GM12878 (cell line): ENCODE data around the gene ARIH2. TPM values are rescaled to one million over a fixed set of nuclear protein-coding genes. Genes with fewer than 3 reads are reported as not detected.
A peak's percentile ranks its signal among the peaks of the same experiment; 100 is the strongest.

ENCODE experiments used
- ATAC-seq: fragments of 200-7000 bp; cut with Tn5 transposase; 3 replicates; pipeline ENCODE4 v1.9.1; 2020; ENCODE audit warnings: mild to moderate bottlenecking, moderate library complexity
- BruUV-seq: library from RNA; stranded (reverse); fragments of 400-500 nt; replicated peaks from 2 replicates; lab custom pipeline; 2021; lab: Mats Ljungman, UMichigan
- CTCF ChIA-PET: fragments of 300-600 bp; sonication (Branson Sonifier 250); formaldehyde crosslinking; extraction: SDS; loops from one replicate; lab custom pipeline; 2021; ENCODE audit warnings: inconsistent platforms; lab: Yijun Ruan, JAX
- POLR2A ChIA-PET: fragments of 350-600 bp; formaldehyde crosslinking; extraction: SDS; loops from one replicate; lab custom pipeline; 2021; ENCODE audit warnings: inconsistent platforms; lab: Charles Lee
- RAD21 ChIA-PET: fragments of 300-600 bp; sonication (Branson Sonifier 250); formaldehyde crosslinking; loops from one replicate; lab custom pipeline; 2023; ENCODE audit warnings: antibody characterized with exemption; ENCODE audit not compliant: unreplicated experiment; lab: Charles Lee
- SMC1A ChIA-PET: fragments of 300-600 bp; sonication (Branson Sonifier 250); formaldehyde crosslinking; loops from one replicate; lab custom pipeline; 2023; ENCODE audit not compliant: unreplicated experiment, uncharacterized antibody; lab: Charles Lee
- DNase-seq: peaks from one replicate; pipeline ENCODE4 v3.0.0-alpha.2; 2011; ENCODE audit warnings: low read depth, low spot score
- FAIRE-seq: peaks from 3 replicates; lab custom pipeline; 2011; peaks lifted over from hg19 to GRCh38; lab: Jason Lieb, UNC
- H2AFZ ChIP-seq: 2 replicates; pipeline ENCODE4 v1.6.0; 2011; ENCODE audit warnings: low read depth, low read length, control low read depth; ENCODE audit not compliant: control insufficient read depth
- H3K27ac ChIP-seq: 2 replicates; pipeline ENCODE4 v1.5.1; 2011; ENCODE audit warnings: control low read depth; ENCODE audit not compliant: control insufficient read depth, insufficient read depth
- H3K27me3 ChIP-seq, 2 experiments: replicated peaks in 1 of 2; 2 replicates each; pipeline versions ENCODE4 v1.6.0 to v1.6.1; 2011; ENCODE audit warnings: low read length in 1 of 2; ENCODE audit not compliant: control insufficient read depth in 2 of 2, insufficient read depth in 2 of 2
- H3K36me3 ChIP-seq, 2 experiments: 2 replicates each; pipeline ENCODE4 v1.5.1; 2011; ENCODE audit warnings: low read length in 1 of 2; ENCODE audit not compliant: control insufficient read depth in 2 of 2, insufficient read depth in 2 of 2
- H3K4me1 ChIP-seq: 2 replicates; pipeline ENCODE4 v1.6.1; 2011; ENCODE audit warnings: mild to moderate bottlenecking, low read length, moderate library complexity, mixed read lengths; ENCODE audit not compliant: control insufficient read depth, insufficient read depth
- H3K4me2 ChIP-seq: 2 replicates; pipeline ENCODE4 v1.6.0; 2011; ENCODE audit warnings: control low read depth; ENCODE audit not compliant: control insufficient read depth, insufficient read depth
- H3K4me3 ChIP-seq: fragments of 200-600 bp; sonication (generic); 2 replicates; pipeline ENCODE4 v1.5.1; 2016
- H3K79me2 ChIP-seq: 2 replicates; pipeline ENCODE4 v1.6.0; 2011; ENCODE audit warnings: low read length; ENCODE audit not compliant: control insufficient read depth, insufficient read depth
- H3K9ac ChIP-seq: 2 replicates; pipeline ENCODE4 v1.8.0; 2011; ENCODE audit warnings: low read length, control low read depth, mixed read lengths; ENCODE audit not compliant: control insufficient read depth, insufficient read depth
- H3K9me3 ChIP-seq: replicated peaks from 3 replicates; pipeline ENCODE4 v1.5.1; 2011; ENCODE audit warnings: mild to moderate bottlenecking, low read length; ENCODE audit not compliant: control insufficient read depth, insufficient read depth
- H4K20me1 ChIP-seq: 2 replicates; pipeline ENCODE4 v1.6.0; 2011; ENCODE audit not compliant: control insufficient read depth, insufficient read depth
- BHLHE40 ChIP-seq, 2 experiments: fragments of 450-650 bp in 1 of 2; IDR thresholded peaks; 2 replicates each; pipeline ENCODE4 v1.6.1; 2011 to 2017; ENCODE audit warnings: low read depth in 2 of 2, borderline replicate concordance in 1 of 2, improper control_type of control experiment in 1 of 2, low read length in 1 of 2, mild to moderate bottlenecking in 1 of 2
- CEBPB ChIP-seq, 2 experiments: fragments of 150-350 bp in 1 of 2; IDR thresholded peaks; 2 replicates each; pipeline ENCODE4 v1.6.1; 2012 to 2014; ENCODE audit warnings: low read depth in 2 of 2, low read length in 2 of 2, borderline replicate concordance in 1 of 2, inconsistent platforms in 1 of 2
- CEBPZ ChIP-seq: fragments of 150-350 bp; IDR thresholded peaks from 2 replicates; pipeline ENCODE4 v1.6.1; 2016; ENCODE audit warnings: low read depth, low read length
- HCFC1 ChIP-seq: fragments of 150-350 bp; IDR thresholded peaks from 2 replicates; pipeline ENCODE4 v1.6.1; 2014; ENCODE audit warnings: low read length
- IKZF2 ChIP-seq, 2 experiments: fragments of 450-650 bp; IDR thresholded peaks; 2 replicates each; pipeline ENCODE4 v1.6.1; 2017; ENCODE audit warnings: mild to moderate bottlenecking in 2 of 2, moderate library complexity in 2 of 2
- JUNB ChIP-seq: IDR thresholded peaks from 2 replicates; pipeline ENCODE4 v1.6.1; 2016; ENCODE audit warnings: antibody characterized with exemption, mild to moderate bottlenecking
- PBX3 ChIP-seq: IDR thresholded peaks from 2 replicates; pipeline ENCODE4 v1.6.1; 2011; ENCODE audit warnings: mild to moderate bottlenecking, low read depth, low read length, moderate library complexity; ENCODE audit not compliant: insufficient replicate concordance
- PKNOX1 ChIP-seq: fragments of 450-650 bp; IDR thresholded peaks from 2 replicates; pipeline ENCODE4 v1.6.1; 2016; ENCODE audit warnings: mild to moderate bottlenecking
- RAD51 ChIP-seq: fragments of 450-650 bp; IDR thresholded peaks from 2 replicates; pipeline ENCODE4 v1.6.1; 2016; ENCODE audit warnings: moderate library complexity, mild to moderate bottlenecking, inconsistent platforms
- RUNX3 ChIP-seq: IDR thresholded peaks from 2 replicates; pipeline ENCODE4 v1.6.1; 2012; ENCODE audit warnings: low read length, inconsistent platforms
- SKIL ChIP-seq: fragments of 450-650 bp; IDR thresholded peaks from 2 replicates; pipeline ENCODE4 v1.6.1; 2017; ENCODE audit warnings: mild to moderate bottlenecking, low read depth, inconsistent platforms; ENCODE audit not compliant: poor library complexity, severe bottlenecking
- TBL1XR1 ChIP-seq: IDR thresholded peaks from 2 replicates; pipeline ENCODE4 v1.6.1; 2012; ENCODE audit warnings: low read depth, low read length, improper control_type of control experiment
- TCF12 ChIP-seq: IDR thresholded peaks from 2 replicates; pipeline ENCODE4 v1.6.1; 2011; ENCODE audit warnings: low read depth, mild to moderate bottlenecking, low read length
- WGBS: methylation state at CpG from one replicate; pipeline ENCODE4 v1.1.6; 2016; ENCODE audit warnings: low lambda C conversion rate; ENCODE audit not compliant: insufficient replicate concordance, insufficient coverage; ENCODE audit errors: missing lambda C conversion rate; 5-methylcytosine and 5-hydroxymethylcytosine counted together
- in situ Hi-C: fragments of 300-500 bp; cut with MboI; formaldehyde crosslinking; loops from 9 replicates; pipeline ENCODE4 v1.14.3; 2018; ENCODE audit warnings: mixed read lengths
- intact Hi-C: fragments of 100-400 bp; cut with micrococcal nuclease; formaldehyde crosslinking; loops from one replicate; pipeline ENCODE4 v1.14.2; 2022; ENCODE audit not compliant: unreplicated experiment
- polyA plus RNA-seq, 11 experiments: library from polyadenylated mRNA; depleted of rRNA in 4 of 11; unstranded in 6 of 11; stranded (reverse) in 5 of 11; fragments of >200 nt; fragmentation: Nextera tagmentation in 4 of 11; fragmentation: Illumina TruSeq in 1 of 11; extraction: Ambion mirVana in 4 of 11; extraction: Trizol in 1 of 11; gene quantifications; 1 replicate in 1 of 11; 2 replicates in 10 of 11; pipeline versions ENCODE4 v1.2.1 to v1.2.3, GENCODE V29; 2011 to 2016; ENCODE audit warnings: inconsistent platforms in 2 of 11, missing spikeins in 2 of 11, low read depth in 1 of 11
- total RNA-seq, 4 experiments: library from RNA; depleted of rRNA in 3 of 4; stranded (reverse); fragments of >200 nt in 3 of 4; fragmentation: Illumina TruSeq in 1 of 4; extraction: Trizol in 1 of 4; gene quantifications; 2 replicates each; pipeline versions ENCODE4 v1.2.1 to v1.2.3, GENCODE V29; 2013 to 2021

ARIH2 gene
- total and polyA plus RNA-seq, 10 of the 15 experiments (the other 5 are each of a cell fraction or from before 2014, with no cell fraction given), result 18.7 to 74.7 (median 63.7) TPM

- ChIA-PET CTCF (interaction anchor here (0.7 to 4.0 kb wide), 9 partner anchors 9 to 488 kb away, joined by 3 to 18 read pairs (median 4); partner anchors contain the start of genes ARIH2, CCDC51, NCKIPSD and WDR6), SMC1A (interaction anchor here (1.0 to 5.3 kb wide), 8 partner anchors 9 to 109 kb away, joined by 3 to 23 read pairs (median 4); partner anchors contain the start of gene ARIH2), RAD21 (interaction anchor here (1.0 to 2.9 kb wide), 2 partner anchors 9 to 30 kb away, joined by 3 to 15 read pairs; partner anchors contain the start of gene ARIH2), POLR2A (interaction anchor here (0.6 to 1.5 kb wide), 7 partner anchors 9 to 452 kb away, joined by 3 to 6 read pairs (median 4); partner anchors contain the start of genes ARIH2, SLC25A20 and WDR6)
- intact Hi-C loops (no loop called here), in situ Hi-C loops (no loop called here)
- Histone ChIP-seq H4K20me1 (no peaks in the 10 kb centered on the region; the same call in none of the 2 replicates), H3K4me3 (no peak overlapping the region), H3K4me1 (peaks cover 30% of the 10 kb centered on the region), H3K9ac (no peak overlapping the region), H3K9me3 (no peaks in the 10 kb centered on the region), H3K79me2 (peaks cover 62% of the 10 kb centered on the region), H3K36me3 (peaks cover 3 to 29% of the 10 kb centered on the region in 2 experiments), H3K27me3 (no peaks in the 10 kb centered on the region), H2AFZ (no peak overlapping the region), H3K4me2 (peak overlapping the region; percentile 74), H3K27ac (peak overlapping the region; percentile 33)
- no TSS peak for BruUV-seq
- TF ChIP-seq IKZF2 (IDR thresholded peaks at IDR 0.05), result no peak
- TF ChIP-seq PKNOX1, result peak; percentile 61
- TF ChIP-seq RAD51, result no peak
- no peak for TF ChIP-seq CEBPZ
- no peak for TF ChIP-seq RUNX3
- TF ChIP-seq JUNB, result 0 out of 2 replicates have a peak, but pooled peaks have one; percentile 5
- no peak for TF ChIP-seq PBX3
- peak in 1 of 2 experiments; percentile 17; a peak in 1 of 4 replicates for TF ChIP-seq BHLHE40 (IDR thresholded peaks at IDR 0.05; ENCODE audit: borderline replicate concordance in 1 of 2, low read depth in 2 of 2, low read length in 1 of 2)
- no peak for TF ChIP-seq SKIL
- TF ChIP-seq CEBPB (IDR thresholded peaks at IDR 0.05; ENCODE audit: borderline replicate concordance in 1 of 2, low read depth in 2 of 2, low read length in 2 of 2), result 0 out of 4 replicates have a peak, but pooled peaks of 1 of the 2 experiments have one; percentile 20
- TF ChIP-seq TCF12, result no peak
- TF ChIP-seq HCFC1, result no peak
- no peak for TF ChIP-seq TBL1XR1
- FAIRE-seq, result no peak
- WGBS, result 0% methylated on average over 2 of the region's 2 CpGs
- peak; percentile 59 for ATAC-seq
- DNase-seq, result no peak
These were observed 9.3 kb downstream of the ARIH2 start for GRCh38 chr3:48927928-48928327.
